Measurements from ENCODE around the gene RDH5.

DNA sequence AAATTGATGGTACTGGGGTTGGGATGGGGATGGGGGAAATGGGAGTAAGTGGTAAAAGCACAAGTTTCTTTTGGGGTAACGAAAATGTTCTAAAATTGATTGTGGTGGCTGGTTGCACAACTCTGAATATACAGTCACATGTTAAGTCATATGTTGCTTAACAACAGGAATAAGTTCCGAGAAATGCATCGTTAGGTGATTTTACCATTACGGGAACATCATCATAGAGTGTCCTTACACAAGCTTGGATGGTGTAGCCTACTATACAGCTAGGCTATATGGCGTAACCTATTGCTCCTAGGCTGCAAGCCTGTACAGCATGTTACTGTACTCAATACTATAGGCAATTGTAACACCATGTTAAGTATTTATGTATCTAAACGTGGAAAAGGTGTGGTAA is 43.5 kb upstream of the RDH5 start:
- no peak for TF ChIP-seq POLR2AphosphoS5 (IDR thresholded peaks at IDR 0.05; ENCODE audit: low read depth, low read length)
- no peak for TF ChIP-seq POLR2A (IDR thresholded peaks at IDR 0.05; ENCODE audit: low read depth, low read length)
- TF ChIP-seq TAF1 (IDR thresholded peaks at IDR 0.05; ENCODE audit: low read depth, low read length), result no peak
- TF ChIP-seq SPI1 (IDR thresholded peaks at IDR 0.05; ENCODE audit: low read depth, low read length), result no peak
- TF ChIP-seq PAX5 (IDR thresholded peaks at IDR 0.05; ENCODE audit: insufficient read depth, low read length, severe bottlenecking), result no peak
- TF ChIP-seq POU2F2 (IDR thresholded peaks at IDR 0.05; ENCODE audit: low read depth, low read length), result no peak
